SHP77 treated with DMSO at 0.1 percent for 48 hours (cell line): ENCODE data around the gene CSF1R.

Source experiments
- DNase-seq: peaks from one replicate; lab custom pipeline; 2025; lab: John Stamatoyannopoulos, UW

CSF1R gene

GRCh38 chr5:150120617-150121447 lies 34.5 kb upstream of the CSF1R start:
- DNase-seq: no peak

GRCh38 chr5:150120062-150120441 lies 33.7 kb upstream of the CSF1R start:
- no peak for DNase-seq

- DNase-seq: no peak
Measured at GRCh38 chr5:150119421-150120061, 33.2 kb upstream of the CSF1R start.

GRCh38 chr5:150118561-150119229 lies 32.3 kb upstream of the CSF1R start:
- DNase-seq: no peak

- no peak for DNase-seq
Measured at GRCh38 chr5:150117945-150118560, 31.7 kb upstream of the CSF1R start.

- no peak for DNase-seq
Measured at GRCh38 chr5:150116667-150117400, 30.5 kb upstream of the CSF1R start.

- no peak for DNase-seq
Measured at GRCh38 chr5:150114773-150115408, 28.5 kb upstream of the CSF1R start.

GRCh38 chr5:150114102-150114641 lies 27.8 kb upstream of the CSF1R start:
- no peak for DNase-seq

- DNase-seq: no peak
Measured at GRCh38 chr5:150113047-150113744, 26.8 kb upstream of the CSF1R start.

GRCh38 chr5:150112201-150113046 lies 26.1 kb upstream of the CSF1R start:
- no peak for DNase-seq

- no peak for DNase-seq
Measured at GRCh38 chr5:150111122-150111521, 24.8 kb upstream of the CSF1R start.

GRCh38 chr5:150109921-150110320 lies 23.6 kb upstream of the CSF1R start:
- no peak for DNase-seq

GRCh38 chr5:150108711-150109514 lies 22.6 kb upstream of the CSF1R start:
- no peak for DNase-seq

- no peak for DNase-seq
Measured at GRCh38 chr5:150107909-150108447, 21.6 kb upstream of the CSF1R start.

GRCh38 chr5:150106674-150107426 lies 20.5 kb upstream of the CSF1R start:
- peak; percentile 94 for DNase-seq

- no peak for DNase-seq
Measured at GRCh38 chr5:150105928-150106615, 19.7 kb upstream of the CSF1R start.

- DNase-seq: no peak
Measured at GRCh38 chr5:150104550-150104870, 18.2 kb upstream of the CSF1R start.
